Measurements from ENCODE around the gene TSKS.

The TSKS gene

DNA sequence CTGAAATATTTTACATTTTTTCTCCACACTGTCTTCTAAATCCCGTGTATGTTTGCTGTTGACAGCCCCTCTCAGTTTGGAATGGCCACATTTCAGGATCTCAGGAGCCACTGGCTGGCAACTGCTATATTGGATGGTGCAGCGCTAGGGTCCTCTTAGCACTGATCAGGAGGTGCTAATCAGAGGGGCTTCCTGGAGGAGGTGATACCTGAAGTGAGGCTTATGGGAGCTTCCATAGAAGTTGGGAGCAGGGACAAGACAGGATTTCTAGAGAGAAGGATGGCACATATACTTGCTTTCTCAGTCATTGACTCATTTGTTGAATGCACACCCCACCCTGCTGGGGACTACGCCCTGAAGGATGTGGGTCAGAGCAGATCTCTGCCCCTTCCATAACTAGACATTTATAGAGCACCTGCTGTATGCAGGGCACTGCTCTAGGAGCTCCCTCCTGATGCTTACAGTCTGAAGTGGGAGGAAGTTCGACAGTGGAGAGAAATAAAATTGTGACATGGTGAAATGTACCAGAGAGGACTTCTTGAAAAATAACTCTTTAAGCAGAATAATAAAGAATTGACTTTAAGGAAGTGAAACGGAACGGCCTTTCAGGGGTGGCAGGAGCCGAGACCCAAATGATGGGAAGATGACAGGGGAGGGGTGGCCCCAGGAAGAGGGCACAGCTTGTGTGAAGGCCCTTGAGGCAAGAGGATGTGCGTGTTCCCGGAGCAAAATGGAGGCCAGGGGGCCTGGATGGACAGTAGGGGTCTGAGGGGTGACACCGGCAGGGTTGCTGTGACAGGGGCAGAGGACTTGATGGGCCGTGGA is 16.8 kb upstream of the TSKS start:
- Histone ChIP-seq H3K27me3 (ENCODE audit: insufficient read depth, low read length) (no peaks in the 10 kb centered on the region), H3K27ac (ENCODE audit: low read depth, low read length) (no peak overlapping the region), H3K79me2 (ENCODE audit: control insufficient read depth, insufficient read depth, low read length, unreplicated experiment) (peaks cover 9% of the 10 kb centered on the region), H3K36me3 (ENCODE audit: insufficient read depth, low read length) (no peaks in the 10 kb centered on the region; the same call in 1 of the 2 replicates), H3K4me3 (ENCODE audit: low read depth, low read length) (no peak overlapping the region), H3K4me1 (ENCODE audit: control insufficient read depth, insufficient read depth, low read length, unreplicated experiment) (no peaks in the 10 kb centered on the region), H2AFZ (ENCODE audit: low read length, unreplicated experiment) (no peak overlapping the region)

DNA sequence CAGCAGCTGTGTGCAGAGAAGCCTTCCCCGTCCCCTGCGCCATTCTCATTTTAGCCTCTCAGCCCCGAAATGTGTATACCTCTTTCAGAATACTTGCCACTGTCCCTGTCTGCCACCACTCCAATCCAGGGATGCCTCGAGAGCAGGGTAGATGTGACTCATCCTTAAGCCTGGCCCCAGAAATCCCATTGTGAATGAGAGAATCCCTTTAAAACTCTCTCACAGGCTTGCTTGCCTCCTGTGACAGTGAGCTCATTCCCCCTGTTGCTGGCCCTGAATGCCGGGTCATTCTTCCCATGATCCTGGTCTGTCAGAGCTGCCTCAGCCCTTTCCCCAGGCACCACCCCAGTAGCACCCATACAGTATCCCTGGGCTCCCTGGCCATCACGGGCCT is 13.3 kb upstream of the TSKS start:
- Histone ChIP-seq H3K27ac (ENCODE audit: low read depth, low read length) (no peak overlapping the region), H3K4me1 (ENCODE audit: control insufficient read depth, insufficient read depth, low read length, unreplicated experiment) (no peaks in the 10 kb centered on the region), H3K36me3 (ENCODE audit: insufficient read depth, low read length) (no peaks in the 10 kb centered on the region), H3K27me3 (ENCODE audit: insufficient read depth, low read length) (no peaks in the 10 kb centered on the region), H2AFZ (ENCODE audit: low read length, unreplicated experiment) (no peak overlapping the region), H3K4me3 (ENCODE audit: low read depth, low read length) (no peak overlapping the region), H3K79me2 (ENCODE audit: control insufficient read depth, insufficient read depth, low read length, unreplicated experiment) (peaks cover 29% of the 10 kb centered on the region)

DNA sequence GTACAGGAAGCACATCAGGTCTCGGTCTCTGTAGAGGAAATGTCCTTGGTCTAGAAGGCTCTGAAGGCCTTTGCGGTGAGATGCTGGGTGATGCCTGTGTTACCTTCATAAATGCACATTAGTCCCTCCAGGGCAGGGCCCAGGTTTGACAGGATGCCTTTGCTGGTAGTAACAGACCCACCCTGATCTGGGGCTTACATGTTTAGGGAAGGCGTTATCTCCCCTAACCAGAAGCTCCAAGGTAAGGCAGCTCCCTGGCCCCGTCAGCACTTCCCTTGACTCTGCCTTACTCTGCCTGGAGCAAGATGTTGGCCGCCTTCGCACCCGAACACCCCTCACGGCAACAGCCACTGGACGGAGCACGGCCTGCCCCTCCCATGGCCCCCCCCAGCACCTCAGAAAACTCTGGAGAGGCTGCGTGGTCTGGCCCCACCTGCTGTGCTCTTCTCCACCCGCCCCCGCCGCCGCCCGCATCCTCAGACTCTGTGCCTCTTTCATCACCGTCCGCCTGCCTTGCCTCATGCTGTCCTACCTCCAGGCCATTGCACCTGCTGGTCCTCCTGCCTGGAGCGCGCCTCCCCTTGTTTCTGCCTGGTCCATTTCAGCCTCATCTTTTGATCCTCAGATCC is 12.8 kb upstream of the TSKS start:
- no peaks in the 10 kb centered on the region for H3K27me3 ChIP-seq (ENCODE audit: insufficient read depth, low read length)
- no peaks in the 10 kb centered on the region for H3K36me3 ChIP-seq (ENCODE audit: insufficient read depth, low read length)
- H3K27ac ChIP-seq (ENCODE audit: low read depth, low read length) = no peak overlapping the region
- H3K4me3 ChIP-seq (ENCODE audit: low read depth, low read length) = no peak overlapping the region
- H3K79me2 ChIP-seq (ENCODE audit: control insufficient read depth, insufficient read depth, low read length, unreplicated experiment) = peaks cover 31% of the 10 kb centered on the region
- no peak overlapping the region for H2AFZ ChIP-seq (ENCODE audit: low read length, unreplicated experiment)
- no peaks in the 10 kb centered on the region for H3K4me1 ChIP-seq (ENCODE audit: control insufficient read depth, insufficient read depth, low read length, unreplicated experiment)

DNA sequence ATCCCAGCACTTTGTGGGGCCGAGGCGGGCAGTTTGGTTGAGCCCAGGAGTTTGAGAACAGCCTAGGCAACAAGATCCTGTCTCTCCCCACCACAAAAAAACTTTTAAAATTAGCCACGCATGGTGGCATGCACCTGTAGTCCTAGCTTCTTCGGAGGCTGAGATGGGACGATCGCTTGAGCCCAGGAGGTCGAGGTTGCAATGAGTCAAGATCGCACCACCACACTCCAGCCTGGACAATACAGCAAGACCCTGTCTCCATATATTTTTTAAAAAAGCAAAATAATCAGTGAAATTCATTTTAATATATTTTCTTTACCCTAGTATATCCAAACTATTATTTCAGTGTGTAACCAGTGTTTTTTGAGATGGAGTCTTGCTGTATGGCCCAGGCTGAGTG is 11.9 kb upstream of the TSKS start:
- no peaks in the 10 kb centered on the region for H3K4me1 ChIP-seq (ENCODE audit: control insufficient read depth, insufficient read depth, low read length, unreplicated experiment)
- no peaks in the 10 kb centered on the region for H3K27me3 ChIP-seq (ENCODE audit: insufficient read depth, low read length)
- no peak overlapping the region for H3K27ac ChIP-seq (ENCODE audit: low read depth, low read length)
- no peak overlapping the region for H2AFZ ChIP-seq (ENCODE audit: low read length, unreplicated experiment)
- no peak overlapping the region for H3K4me3 ChIP-seq (ENCODE audit: low read depth, low read length)
- H3K36me3 ChIP-seq (ENCODE audit: insufficient read depth, low read length) = no peaks in the 10 kb centered on the region
- peaks cover 39% of the 10 kb centered on the region for H3K79me2 ChIP-seq (ENCODE audit: control insufficient read depth, insufficient read depth, low read length, unreplicated experiment)

DNA sequence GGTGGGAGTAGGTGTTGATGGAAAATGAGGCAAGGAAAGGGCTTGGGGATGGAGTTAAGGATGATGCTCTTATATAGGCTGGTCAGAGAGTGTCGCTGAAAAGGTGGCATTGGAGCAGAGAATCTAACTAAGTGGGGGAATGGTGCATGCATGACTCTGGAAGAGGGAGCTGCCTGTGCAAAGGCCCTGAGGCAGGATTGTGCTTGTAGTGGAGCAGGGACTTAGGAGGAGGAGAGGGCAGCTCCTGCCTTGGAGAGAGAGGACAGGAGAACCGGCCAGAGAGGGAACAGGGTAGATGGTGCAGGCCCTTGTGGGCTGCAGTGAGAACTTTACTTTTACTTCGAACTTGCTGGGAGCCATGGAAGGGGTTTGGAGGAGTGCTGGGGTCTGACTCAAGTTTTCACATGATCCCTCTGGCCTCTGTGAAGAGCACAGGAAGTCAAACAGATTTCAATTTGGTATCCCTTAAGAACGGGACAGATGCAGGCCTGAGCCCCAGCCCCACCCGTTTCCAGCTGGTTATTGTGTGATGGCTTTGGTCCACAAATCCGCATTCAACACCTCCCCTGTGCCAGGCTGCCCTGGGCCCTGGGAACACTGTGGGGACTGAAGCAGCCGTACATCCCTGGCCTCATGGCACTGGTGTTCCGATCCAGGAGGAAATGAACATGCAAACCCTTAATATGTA is 10.7 kb upstream of the TSKS start:
- Histone ChIP-seq H3K27ac (ENCODE audit: low read depth, low read length) (no peak overlapping the region), H3K27me3 (ENCODE audit: insufficient read depth, low read length) (no peaks in the 10 kb centered on the region), H2AFZ (ENCODE audit: low read length, unreplicated experiment) (no peak overlapping the region), H3K36me3 (ENCODE audit: insufficient read depth, low read length) (no peaks in the 10 kb centered on the region), H3K4me1 (ENCODE audit: control insufficient read depth, insufficient read depth, low read length, unreplicated experiment) (peaks cover under 1% of the 10 kb centered on the region), H3K4me3 (ENCODE audit: low read depth, low read length) (no peak overlapping the region), H3K79me2 (ENCODE audit: control insufficient read depth, insufficient read depth, low read length, unreplicated experiment) (peaks cover 49% of the 10 kb centered on the region)

DNA sequence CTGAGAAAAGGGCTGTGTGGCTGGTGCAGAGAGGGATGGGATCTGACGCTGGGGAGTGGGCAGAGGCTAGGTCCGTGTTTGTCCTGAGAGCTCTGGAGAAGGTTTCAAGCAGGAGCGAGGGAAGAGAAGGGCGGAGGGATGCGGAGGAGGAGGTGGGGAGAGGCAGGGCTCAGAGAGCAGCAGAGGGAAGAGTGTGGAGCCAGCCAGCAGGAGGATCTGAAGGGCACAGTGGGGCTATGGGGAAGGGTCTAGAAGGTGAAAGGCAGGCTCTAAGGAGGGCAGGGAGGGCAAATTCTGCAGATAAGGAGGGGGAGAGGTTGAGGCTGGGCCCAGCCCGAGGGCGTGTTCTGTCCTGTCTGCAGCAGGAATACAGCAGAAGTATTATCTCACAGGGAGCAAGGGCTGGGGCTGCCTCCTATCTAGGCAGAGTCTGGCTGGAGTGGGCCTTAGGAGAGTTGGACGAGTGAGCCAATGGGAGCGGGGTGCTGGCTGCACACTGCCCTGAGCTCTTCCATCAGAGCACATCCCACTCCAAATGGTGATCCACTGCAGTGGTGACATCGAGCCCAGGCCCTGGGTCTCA is 9.8 kb upstream of the TSKS start:
- no peak overlapping the region for H2AFZ ChIP-seq (ENCODE audit: low read length, unreplicated experiment)
- H3K27ac ChIP-seq (ENCODE audit: low read depth, low read length) = no peak overlapping the region
- peaks cover 57% of the 10 kb centered on the region for H3K79me2 ChIP-seq (ENCODE audit: control insufficient read depth, insufficient read depth, low read length, unreplicated experiment)
- H3K4me1 ChIP-seq (ENCODE audit: control insufficient read depth, insufficient read depth, low read length, unreplicated experiment) = peaks cover 7% of the 10 kb centered on the region
- H3K36me3 ChIP-seq (ENCODE audit: insufficient read depth, low read length) = no peaks in the 10 kb centered on the region
- no peak overlapping the region for H3K4me3 ChIP-seq (ENCODE audit: low read depth, low read length)
- H3K27me3 ChIP-seq (ENCODE audit: insufficient read depth, low read length) = no peaks in the 10 kb centered on the region

DNA sequence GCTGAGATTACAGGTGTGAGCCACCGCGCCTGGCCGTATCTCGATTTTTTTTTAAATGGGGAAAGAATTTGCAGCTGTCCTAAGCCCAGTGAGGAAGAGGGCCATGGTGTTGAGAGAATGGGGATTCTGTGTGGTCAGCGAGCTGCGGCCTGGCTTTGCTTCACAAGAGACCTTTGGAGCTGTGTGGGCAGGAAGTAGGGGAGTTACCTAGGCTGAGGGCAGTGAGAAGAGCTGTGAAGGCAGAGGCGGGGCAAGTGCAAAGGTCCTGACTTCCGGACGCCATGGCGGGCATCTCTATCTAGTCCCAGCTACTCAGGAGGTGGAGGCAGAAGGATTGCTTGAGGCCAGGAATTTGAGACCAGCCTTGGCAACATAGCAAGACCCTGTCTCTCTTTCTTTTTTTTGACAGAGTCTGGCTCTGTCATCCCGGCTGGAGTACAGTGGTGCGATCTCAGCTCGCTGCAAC is 8.6 kb upstream of the TSKS start:
- H3K79me2 ChIP-seq (ENCODE audit: control insufficient read depth, insufficient read depth, low read length, unreplicated experiment) = peaks cover 65% of the 10 kb centered on the region
- H3K27me3 ChIP-seq (ENCODE audit: insufficient read depth, low read length) = no peaks in the 10 kb centered on the region
- H3K36me3 ChIP-seq (ENCODE audit: insufficient read depth, low read length) = no peaks in the 10 kb centered on the region
- H3K4me3 ChIP-seq (ENCODE audit: low read depth, low read length) = no peak overlapping the region
- H2AFZ ChIP-seq (ENCODE audit: low read length, unreplicated experiment) = no peak overlapping the region
- H3K27ac ChIP-seq (ENCODE audit: low read depth, low read length) = no peak overlapping the region
- peaks cover 7% of the 10 kb centered on the region for H3K4me1 ChIP-seq (ENCODE audit: control insufficient read depth, insufficient read depth, low read length, unreplicated experiment)

DNA sequence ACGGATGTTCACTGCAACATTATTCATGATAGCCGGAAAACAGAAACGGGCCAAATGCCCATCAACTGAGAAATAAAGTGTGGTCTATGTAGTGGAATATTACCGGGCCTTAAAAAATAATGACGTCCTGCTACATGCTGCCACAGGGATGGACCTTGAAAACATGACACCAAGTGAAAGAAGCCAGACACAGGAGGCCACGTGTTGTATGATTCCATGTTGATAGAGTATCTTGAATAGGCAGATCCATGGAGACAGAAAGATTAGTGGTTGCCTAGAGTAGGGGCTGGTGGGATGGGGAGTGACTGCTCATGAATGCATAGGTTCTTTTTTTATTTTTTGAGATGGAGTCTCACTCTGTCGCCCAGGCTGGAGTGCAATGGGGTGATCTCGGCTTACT is 7.4 kb upstream of the TSKS start:
- no peak overlapping the region for H3K4me3 ChIP-seq (ENCODE audit: low read depth, low read length)
- no peaks in the 10 kb centered on the region for H3K27me3 ChIP-seq (ENCODE audit: insufficient read depth, low read length)
- no peaks in the 10 kb centered on the region for H3K36me3 ChIP-seq (ENCODE audit: insufficient read depth, low read length)
- H3K4me1 ChIP-seq (ENCODE audit: control insufficient read depth, insufficient read depth, low read length, unreplicated experiment) = peaks cover 7% of the 10 kb centered on the region
- peaks cover 61% of the 10 kb centered on the region for H3K79me2 ChIP-seq (ENCODE audit: control insufficient read depth, insufficient read depth, low read length, unreplicated experiment)
- H2AFZ ChIP-seq (ENCODE audit: low read length, unreplicated experiment) = no peak overlapping the region
- no peak overlapping the region for H3K27ac ChIP-seq (ENCODE audit: low read depth, low read length)

DNA sequence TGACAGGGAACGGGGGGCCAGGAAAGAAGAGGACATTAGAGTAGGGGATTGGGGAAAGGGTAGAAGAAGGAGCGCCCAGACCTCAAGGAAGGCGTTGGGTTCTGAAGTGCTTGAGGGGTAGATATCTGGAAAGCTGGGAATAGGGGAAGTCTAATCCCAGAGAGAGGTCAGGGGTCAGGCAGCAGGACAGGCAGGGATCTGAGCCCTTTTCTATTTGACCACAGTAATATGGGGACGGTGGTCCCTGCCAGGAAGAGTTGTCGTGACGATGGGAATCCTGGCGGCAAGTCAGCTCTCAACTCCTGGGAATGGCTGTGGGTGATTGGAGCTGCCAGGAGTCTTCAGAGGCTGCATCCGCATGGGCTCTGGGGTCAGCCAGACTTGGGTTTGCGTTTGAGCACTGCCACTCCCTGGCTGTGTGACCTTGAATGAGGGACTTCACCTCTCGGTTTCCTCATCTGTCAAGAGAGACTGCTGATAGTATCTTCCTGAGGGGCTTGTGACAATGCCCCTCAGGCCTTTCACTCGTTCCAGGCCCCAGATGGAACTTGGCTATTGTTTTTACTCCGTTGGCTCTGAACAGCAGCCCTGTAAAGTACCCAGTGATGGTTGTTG is 5.0 kb upstream of the TSKS start:
- Histone ChIP-seq H3K27ac (ENCODE audit: low read depth, low read length) (no peak overlapping the region; the same call in 1 of the 2 replicates), H2AFZ (ENCODE audit: low read length, unreplicated experiment) (no peak overlapping the region), H3K4me3 (ENCODE audit: low read depth, low read length) (peak overlapping the region; percentile 93), H3K4me1 (ENCODE audit: control insufficient read depth, insufficient read depth, low read length, unreplicated experiment) (peaks cover 7% of the 10 kb centered on the region), H3K79me2 (ENCODE audit: control insufficient read depth, insufficient read depth, low read length, unreplicated experiment) (peaks cover 48% of the 10 kb centered on the region), H3K27me3 (ENCODE audit: insufficient read depth, low read length) (no peaks in the 10 kb centered on the region), H3K36me3 (ENCODE audit: insufficient read depth, low read length) (no peaks in the 10 kb centered on the region)

DNA sequence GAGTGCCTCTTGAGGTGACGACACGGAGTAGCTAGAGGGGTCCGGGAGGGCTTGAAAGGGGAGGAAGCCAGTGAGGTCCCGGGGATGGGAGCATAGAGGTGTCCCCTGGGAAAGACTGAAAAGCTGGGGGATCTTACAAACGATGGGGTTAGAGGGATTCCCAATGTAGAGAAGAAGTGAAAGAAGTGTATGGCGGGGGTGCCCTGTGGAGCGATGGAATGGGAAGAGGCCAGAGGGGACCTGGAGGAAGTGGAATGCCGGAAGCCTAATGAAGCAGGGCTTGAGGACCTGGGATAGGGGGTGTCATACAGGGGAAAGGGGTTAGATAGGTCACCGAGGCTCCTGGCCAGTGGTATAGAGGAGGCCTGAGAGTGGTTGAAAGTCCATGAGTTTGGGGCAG is 4.3 kb upstream of the TSKS start:
- Histone ChIP-seq H3K27ac (ENCODE audit: low read depth, low read length) (peak overlapping the region; percentile 48; the same call in 1 of the 2 replicates), H2AFZ (ENCODE audit: low read length, unreplicated experiment) (no peak overlapping the region), H3K79me2 (ENCODE audit: control insufficient read depth, insufficient read depth, low read length, unreplicated experiment) (peaks cover 42% of the 10 kb centered on the region), H3K36me3 (ENCODE audit: insufficient read depth, low read length) (no peaks in the 10 kb centered on the region), H3K27me3 (ENCODE audit: insufficient read depth, low read length) (no peaks in the 10 kb centered on the region), H3K4me3 (ENCODE audit: low read depth, low read length) (peak overlapping the region; percentile 93), H3K4me1 (ENCODE audit: control insufficient read depth, insufficient read depth, low read length, unreplicated experiment) (peaks cover 7% of the 10 kb centered on the region)

All from ACC112 (cell line).